Measurements from ENCODE around the gene PRKCE.

- TF ChIP-seq, protein P1, sequence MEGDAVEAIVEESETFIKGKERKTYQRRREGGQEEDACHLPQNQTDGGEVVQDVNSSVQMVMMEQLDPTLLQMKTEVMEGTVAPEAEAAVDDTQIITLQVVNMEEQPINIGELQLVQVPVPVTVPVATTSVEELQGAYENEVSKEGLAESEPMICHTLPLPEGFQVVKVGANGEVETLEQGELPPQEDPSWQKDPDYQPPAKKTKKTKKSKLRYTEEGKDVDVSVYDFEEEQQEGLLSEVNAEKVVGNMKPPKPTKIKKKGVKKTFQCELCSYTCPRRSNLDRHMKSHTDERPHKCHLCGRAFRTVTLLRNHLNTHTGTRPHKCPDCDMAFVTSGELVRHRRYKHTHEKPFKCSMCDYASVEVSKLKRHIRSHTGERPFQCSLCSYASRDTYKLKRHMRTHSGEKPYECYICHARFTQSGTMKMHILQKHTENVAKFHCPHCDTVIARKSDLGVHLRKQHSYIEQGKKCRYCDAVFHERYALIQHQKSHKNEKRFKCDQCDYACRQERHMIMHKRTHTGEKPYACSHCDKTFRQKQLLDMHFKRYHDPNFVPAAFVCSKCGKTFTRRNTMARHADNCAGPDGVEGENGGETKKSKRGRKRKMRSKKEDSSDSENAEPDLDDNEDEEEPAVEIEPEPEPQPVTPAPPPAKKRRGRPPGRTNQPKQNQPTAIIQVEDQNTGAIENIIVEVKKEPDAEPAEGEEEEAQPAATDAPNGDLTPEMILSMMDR (conservative IDR thresholded peaks at IDR 0.05; ENCODE audit: low read depth in 2 of 2) = no peak
- TF ChIP-seq POLR2AphosphoS5 (IDR thresholded peaks at IDR 0.05; ENCODE audit: low read depth) (no peak), EZH2 (IDR thresholded peaks at IDR 0.05; ENCODE audit: low read depth, unreplicated experiment) (no peak), EZH2phosphoT487 (IDR thresholded peaks at IDR 0.05; ENCODE audit: unreplicated experiment) (no peak)
These were observed 56.2 kb downstream of the PRKCE start for GRCh38 chr2:45707661-45708060.
